ENCODE measurements around the gene RPTOR. TPM values are rescaled to one million over a fixed set of nuclear protein-coding genes. Genes with fewer than 3 reads are reported as not detected.

Gene RPTOR
- total RNA-seq, 1 donor: 27.9 TPM

GRCh38 chr17:80847496-80848230 is 303.0 kb downstream of the RPTOR start:
- Histone ChIP-seq H3K27ac (ENCODE audit: low read depth, low read length) (no peak overlapping the region), H2AFZ (ENCODE audit: low read length) (no peak overlapping the region), H3K4me2 (ENCODE audit: insufficient read depth, low read length) (no peak overlapping the region), H3K27me3 (ENCODE audit: insufficient read depth, low read length) (no peaks in the 10 kb centered on the region), H3K36me3 (ENCODE audit: insufficient read depth, low read length) (peaks cover 4% of the 10 kb centered on the region), H4K20me1 (ENCODE audit: insufficient read depth, low read length) (no peaks in the 10 kb centered on the region), H3K79me2 (ENCODE audit: insufficient read depth, low read length) (no peaks in the 10 kb centered on the region), H3K4me3 (ENCODE audit: insufficient read depth, low read length) (no peak overlapping the region), H3K4me1 (ENCODE audit: insufficient read depth, low read length) (peaks cover 9% of the 10 kb centered on the region), H3K9me3 (ENCODE audit: low read depth, low read length) (no peaks in the 10 kb centered on the region)
- DNase-seq (ENCODE audit: insufficient read length, low spot score, missing footprints): no peak
- no peak for TF ChIP-seq CTCF (IDR thresholded peaks at IDR 0.05; ENCODE audit: extremely low read depth, low read depth, low read length)

GRCh38 chr17:80848449-80849102 is 303.9 kb downstream of the RPTOR start:
- TF ChIP-seq CTCF (IDR thresholded peaks at IDR 0.05; ENCODE audit: extremely low read depth, low read depth, low read length): no peak
- H3K36me3 ChIP-seq (ENCODE audit: insufficient read depth, low read length): peaks cover 4% of the 10 kb centered on the region
- peak; percentile 71 for DNase-seq (ENCODE audit: insufficient read length, low spot score, missing footprints)

GRCh38 chr17:80849119-80849518 is 304.5 kb downstream of the RPTOR start:
- Histone ChIP-seq H3K4me2 (ENCODE audit: insufficient read depth, low read length) (no peak overlapping the region), H4K20me1 (ENCODE audit: insufficient read depth, low read length) (no peaks in the 10 kb centered on the region), H3K36me3 (ENCODE audit: insufficient read depth, low read length) (peaks cover 4% of the 10 kb centered on the region), H3K9me3 (ENCODE audit: low read depth, low read length) (no peaks in the 10 kb centered on the region), H3K27ac (ENCODE audit: low read depth, low read length) (no peak overlapping the region), H3K4me1 (ENCODE audit: insufficient read depth, low read length) (peaks cover 20% of the 10 kb centered on the region), H3K4me3 (ENCODE audit: insufficient read depth, low read length) (no peak overlapping the region), H2AFZ (ENCODE audit: low read length) (no peak overlapping the region), H3K27me3 (ENCODE audit: insufficient read depth, low read length) (no peaks in the 10 kb centered on the region), H3K79me2 (ENCODE audit: insufficient read depth, low read length) (no peaks in the 10 kb centered on the region)
- no peak for TF ChIP-seq CTCF (IDR thresholded peaks at IDR 0.05; ENCODE audit: extremely low read depth, low read depth, low read length)
- DNase-seq (ENCODE audit: insufficient read length, low spot score, missing footprints): no peak

More at GRCh38 chr17:80848449-80849102, 303.9 kb downstream of the RPTOR start:
- Histone ChIP-seq H2AFZ (ENCODE audit: low read length) (no peak overlapping the region), H3K4me3 (ENCODE audit: insufficient read depth, low read length) (no peak overlapping the region), H3K79me2 (ENCODE audit: insufficient read depth, low read length) (no peaks in the 10 kb centered on the region), H3K27me3 (ENCODE audit: insufficient read depth, low read length) (no peaks in the 10 kb centered on the region), H3K4me2 (ENCODE audit: insufficient read depth, low read length) (no peak overlapping the region), H4K20me1 (ENCODE audit: insufficient read depth, low read length) (no peaks in the 10 kb centered on the region), H3K27ac (ENCODE audit: low read depth, low read length) (no peak overlapping the region), H3K9me3 (ENCODE audit: low read depth, low read length) (no peaks in the 10 kb centered on the region), H3K4me1 (ENCODE audit: insufficient read depth, low read length) (peaks cover 15% of the 10 kb centered on the region)

GRCh38 chr17:80850109-80850508 is 305.5 kb downstream of the RPTOR start:
- peaks cover 4% of the 10 kb centered on the region for H3K36me3 ChIP-seq (ENCODE audit: insufficient read depth, low read length)
- TF ChIP-seq CTCF (IDR thresholded peaks at IDR 0.05; ENCODE audit: extremely low read depth, low read depth, low read length): no peak
- H3K4me3 ChIP-seq (ENCODE audit: insufficient read depth, low read length): no peak overlapping the region
- peaks cover 25% of the 10 kb centered on the region for H3K4me1 ChIP-seq (ENCODE audit: insufficient read depth, low read length)
- H3K79me2 ChIP-seq (ENCODE audit: insufficient read depth, low read length): no peaks in the 10 kb centered on the region
- no peak overlapping the region for H3K27ac ChIP-seq (ENCODE audit: low read depth, low read length)
- H3K4me2 ChIP-seq (ENCODE audit: insufficient read depth, low read length): no peak overlapping the region
- H4K20me1 ChIP-seq (ENCODE audit: insufficient read depth, low read length): no peaks in the 10 kb centered on the region
- H3K27me3 ChIP-seq (ENCODE audit: insufficient read depth, low read length): no peaks in the 10 kb centered on the region
- no peak for DNase-seq (ENCODE audit: insufficient read length, low spot score, missing footprints)
- no peaks in the 10 kb centered on the region for H3K9me3 ChIP-seq (ENCODE audit: low read depth, low read length)
- no peak overlapping the region for H2AFZ ChIP-seq (ENCODE audit: low read length)
